ENCODE measurements around the gene ARHGDIB.

The ARHGDIB gene

GRCh38 chr12:14903386-14904098 is 57.9 kb downstream of the ARHGDIB start:
- in situ Hi-C loops (cut with MboI; ENCODE audit: low sequenced_read_pairs), result no loop called here

- in situ Hi-C loops (cut with MboI; ENCODE audit: low sequenced_read_pairs), result no loop called here
Measured at GRCh38 chr12:14902465-14902864, 58.9 kb downstream of the ARHGDIB start.

- in situ Hi-C loops (cut with MboI; ENCODE audit: low sequenced_read_pairs), result no loop called here
Measured at GRCh38 chr12:14901228-14901562, 60.2 kb downstream of the ARHGDIB start.

- in situ Hi-C loops (cut with MboI; ENCODE audit: low sequenced_read_pairs), result no loop called here
Measured at GRCh38 chr12:14900521-14901227, 60.7 kb downstream of the ARHGDIB start.

- in situ Hi-C loops (cut with MboI; ENCODE audit: low sequenced_read_pairs), result no loop called here
Measured at GRCh38 chr12:14896521-14897169, 64.8 kb downstream of the ARHGDIB start.

GRCh38 chr12:14893506-14894250 is 67.7 kb downstream of the ARHGDIB start:
- in situ Hi-C loops (cut with MboI; ENCODE audit: low sequenced_read_pairs), result no loop called here

GRCh38 chr12:14892726-14893505 is 68.5 kb downstream of the ARHGDIB start:
- in situ Hi-C loops (cut with MboI; ENCODE audit: low sequenced_read_pairs), result no loop called here
